GM12865 (cell line): ENCODE measurements around the gene HPSE2.
"Not testable (repeated sequence)": the region's sequence is repeated elsewhere in the genome, so short reads cannot be mapped to it uniquely, and the experiment has no call there.

Source experiments
- DNase-seq: peaks from one replicate; pipeline ENCODE4 v3.0.0; 2010; ENCODE audit warnings: low read depth
- H3K4me3 ChIP-seq: 2 replicates; pipeline ENCODE4 v1.5.1; 2011; ENCODE audit warnings: mild to moderate bottlenecking, low read depth, low read length, control low read depth
- TF ChIP-seq, protein P1 (sequence below): IDR thresholded peaks from 2 replicates; pipeline ENCODE4 v1.5.1; 2011; ENCODE audit warnings: low read length, control low read depth, low read depth, inconsistent platforms; ENCODE audit not compliant: insufficient read depth; ENCODE audit errors: missing control alignments

The HPSE2 gene

DNA sequence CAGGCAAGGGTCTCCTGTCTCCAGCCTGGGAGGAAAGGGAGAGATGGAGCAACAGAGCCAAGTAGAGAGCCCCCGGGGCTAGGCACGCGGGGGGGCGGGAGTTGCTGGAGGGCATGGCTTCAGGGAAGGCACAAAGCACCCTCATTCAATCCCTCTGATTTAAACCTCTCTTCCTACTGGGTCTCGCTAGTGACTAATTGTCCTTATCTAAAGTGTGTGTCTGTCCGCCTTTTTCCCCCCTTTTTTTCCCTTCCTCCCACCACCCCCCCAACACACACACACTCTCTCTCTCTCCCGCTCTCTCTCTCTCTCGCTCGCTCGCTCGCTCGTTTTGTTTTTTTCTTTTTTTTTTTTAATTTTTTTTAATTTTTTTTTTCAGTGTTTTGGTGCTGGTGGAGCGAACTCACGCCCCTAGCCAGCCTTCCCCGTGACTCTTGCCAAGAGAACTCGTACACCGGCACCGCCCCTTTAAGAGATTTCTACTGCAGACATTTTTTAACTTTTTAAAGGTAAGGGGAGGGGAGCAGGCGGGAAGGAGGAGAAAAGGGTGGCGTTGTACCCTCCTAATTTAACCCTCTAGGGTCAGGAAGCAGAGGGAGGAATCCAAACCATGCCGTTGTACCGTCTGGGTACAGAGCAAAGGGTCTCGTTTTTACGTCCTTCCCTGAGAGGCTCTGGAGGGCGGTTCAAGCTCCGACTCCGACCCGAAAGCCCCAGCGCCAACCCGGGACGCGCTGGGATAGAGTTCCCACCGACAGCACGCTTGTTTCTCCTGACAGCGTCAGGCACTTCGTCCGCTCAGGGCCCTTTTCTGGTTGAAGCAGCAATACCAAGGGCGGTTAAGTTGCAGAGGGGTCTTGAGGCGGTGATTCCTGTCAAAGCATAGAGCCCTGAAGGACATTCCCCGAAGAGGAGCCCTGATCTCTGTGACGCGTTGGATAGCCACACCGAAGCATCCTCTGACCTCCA is at the start of gene HPSE2:
Gene HPSE2, minus strand, starts transcription at position 195 of the 969 bp plus-strand sequence.
- no peak for DNase-seq
- TF ChIP-seq, protein P1, sequence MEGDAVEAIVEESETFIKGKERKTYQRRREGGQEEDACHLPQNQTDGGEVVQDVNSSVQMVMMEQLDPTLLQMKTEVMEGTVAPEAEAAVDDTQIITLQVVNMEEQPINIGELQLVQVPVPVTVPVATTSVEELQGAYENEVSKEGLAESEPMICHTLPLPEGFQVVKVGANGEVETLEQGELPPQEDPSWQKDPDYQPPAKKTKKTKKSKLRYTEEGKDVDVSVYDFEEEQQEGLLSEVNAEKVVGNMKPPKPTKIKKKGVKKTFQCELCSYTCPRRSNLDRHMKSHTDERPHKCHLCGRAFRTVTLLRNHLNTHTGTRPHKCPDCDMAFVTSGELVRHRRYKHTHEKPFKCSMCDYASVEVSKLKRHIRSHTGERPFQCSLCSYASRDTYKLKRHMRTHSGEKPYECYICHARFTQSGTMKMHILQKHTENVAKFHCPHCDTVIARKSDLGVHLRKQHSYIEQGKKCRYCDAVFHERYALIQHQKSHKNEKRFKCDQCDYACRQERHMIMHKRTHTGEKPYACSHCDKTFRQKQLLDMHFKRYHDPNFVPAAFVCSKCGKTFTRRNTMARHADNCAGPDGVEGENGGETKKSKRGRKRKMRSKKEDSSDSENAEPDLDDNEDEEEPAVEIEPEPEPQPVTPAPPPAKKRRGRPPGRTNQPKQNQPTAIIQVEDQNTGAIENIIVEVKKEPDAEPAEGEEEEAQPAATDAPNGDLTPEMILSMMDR = no peak
- H3K4me3 ChIP-seq = no peak within 1 kb of the TSS

DNA sequence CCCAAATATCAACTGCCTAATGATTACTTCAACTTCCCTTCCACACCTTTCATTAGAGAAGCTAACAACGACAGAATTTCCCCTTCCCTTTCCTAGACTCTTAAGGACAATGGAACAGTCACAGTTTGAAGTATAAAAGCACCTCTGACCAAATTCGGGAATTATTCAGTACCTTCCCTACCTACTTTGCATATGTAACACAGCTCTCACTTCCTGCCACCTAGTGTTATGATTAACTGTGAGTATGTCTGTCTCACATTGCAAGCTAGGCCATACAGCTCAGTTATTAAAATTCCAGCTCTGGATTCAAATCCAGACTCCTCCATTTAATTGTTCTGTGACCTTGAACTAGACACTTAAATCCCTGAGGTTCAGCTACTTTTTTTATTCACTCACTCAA is 44.8 kb upstream of the HPSE2 start:
- peak; percentile 20 for DNase-seq
- H3K4me3 ChIP-seq = no peak overlapping the region
- TF ChIP-seq, protein P1 = no peak

DNA sequence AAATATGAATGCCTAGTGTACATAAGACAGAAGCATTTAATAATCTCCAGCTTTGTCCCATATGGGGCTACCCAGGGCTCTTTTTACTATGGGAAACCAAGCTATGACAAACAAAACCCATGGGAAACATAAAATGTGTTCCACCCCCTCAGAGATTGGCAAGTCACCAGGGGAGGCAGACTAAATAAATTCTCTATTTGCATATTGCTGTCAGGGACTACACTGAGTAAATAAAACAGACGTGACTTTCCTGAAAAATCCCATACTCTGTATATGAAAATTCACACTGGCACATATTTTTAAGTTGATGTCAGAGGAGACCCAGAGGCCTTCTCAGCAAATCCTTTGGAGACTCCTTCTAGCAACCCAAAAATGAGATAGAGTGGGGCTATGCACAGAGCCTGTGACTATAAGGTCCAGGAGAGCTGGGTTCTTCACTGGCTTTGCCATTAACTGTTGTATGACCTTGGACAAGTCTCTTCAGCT is 44.0 kb upstream of the HPSE2 start:
- DNase-seq = no peak
- TF ChIP-seq, protein P1 = no peak
- H3K4me3 ChIP-seq = no peak overlapping the region

DNA sequence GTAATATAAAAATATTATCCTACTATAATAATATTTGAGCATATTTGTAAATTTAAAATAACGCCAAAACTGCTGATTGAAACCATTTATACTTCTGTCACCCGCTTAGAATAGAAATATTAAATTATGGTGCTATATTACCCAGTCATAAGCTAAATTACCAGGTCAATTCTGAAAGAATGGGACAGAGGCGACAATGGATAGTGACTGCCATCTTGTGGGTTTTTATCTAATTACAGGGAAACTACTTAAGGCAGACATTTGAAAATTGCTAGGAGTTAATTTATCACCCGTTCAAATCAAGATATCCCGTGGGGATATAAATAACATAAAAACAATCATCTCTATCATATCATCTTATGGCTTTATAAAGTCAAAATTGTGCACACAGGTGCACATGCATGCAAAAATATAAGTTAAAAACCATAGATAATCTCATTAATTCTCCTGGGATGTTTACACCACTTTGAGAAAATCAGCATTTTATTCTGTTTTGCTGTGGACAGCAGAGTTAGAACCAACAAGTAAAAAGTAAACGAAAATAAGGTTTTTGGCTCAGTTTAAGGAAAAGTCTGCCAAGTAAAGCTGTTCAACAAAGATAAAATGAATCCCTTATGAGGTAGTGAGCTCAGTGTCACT is 41.3 kb upstream of the HPSE2 start:
- H3K4me3 ChIP-seq = no peak overlapping the region
- TF ChIP-seq, protein P1 = peak; percentile 26
- DNase-seq = peak; percentile 28

DNA sequence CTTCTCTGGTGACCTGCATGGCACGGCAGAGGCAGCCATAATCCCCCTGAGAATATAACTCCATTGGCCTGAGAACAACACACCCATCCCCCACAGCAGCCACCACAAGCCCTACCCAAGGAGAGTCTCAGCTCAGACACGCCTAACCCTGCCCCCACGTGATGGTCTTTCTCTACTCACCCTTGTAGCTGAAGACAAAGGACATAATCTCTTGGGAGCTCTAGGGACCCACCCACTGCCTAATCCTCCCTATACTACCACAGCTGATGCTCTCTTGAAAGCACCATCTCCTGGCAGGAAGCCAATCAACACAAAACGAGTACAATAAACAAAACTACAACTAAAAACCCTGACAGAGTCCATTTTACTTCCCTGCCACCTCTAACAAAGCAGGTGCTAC is 30.7 kb upstream of the HPSE2 start:
- TF ChIP-seq, protein P1 = no peak
- peak; percentile 5 for DNase-seq
- H3K4me3 ChIP-seq = no peak overlapping the region

DNA sequence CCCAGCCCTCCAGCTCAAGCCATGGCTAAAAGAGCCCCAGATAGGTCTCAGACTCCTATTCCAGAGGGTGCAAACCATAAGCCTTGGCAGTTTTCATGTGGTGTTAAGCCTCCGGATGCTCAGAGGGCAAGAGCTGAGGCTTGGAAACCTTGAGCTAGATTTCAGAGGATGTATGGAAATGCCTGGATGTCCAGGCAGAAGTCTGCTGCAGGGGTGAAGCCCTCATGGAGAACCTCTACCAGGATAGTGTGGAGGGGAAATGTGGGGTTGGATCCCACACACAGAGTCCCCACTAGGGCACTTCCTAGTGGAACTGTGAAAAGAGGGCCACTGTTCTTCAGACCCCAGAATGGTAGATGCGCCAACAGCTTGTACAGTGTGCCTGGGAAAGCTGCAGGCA is 13.2 kb upstream of the HPSE2 start:
- no peak for DNase-seq
- TF ChIP-seq, protein P1 = no peak
- H3K4me3 ChIP-seq = no peak overlapping the region

DNA sequence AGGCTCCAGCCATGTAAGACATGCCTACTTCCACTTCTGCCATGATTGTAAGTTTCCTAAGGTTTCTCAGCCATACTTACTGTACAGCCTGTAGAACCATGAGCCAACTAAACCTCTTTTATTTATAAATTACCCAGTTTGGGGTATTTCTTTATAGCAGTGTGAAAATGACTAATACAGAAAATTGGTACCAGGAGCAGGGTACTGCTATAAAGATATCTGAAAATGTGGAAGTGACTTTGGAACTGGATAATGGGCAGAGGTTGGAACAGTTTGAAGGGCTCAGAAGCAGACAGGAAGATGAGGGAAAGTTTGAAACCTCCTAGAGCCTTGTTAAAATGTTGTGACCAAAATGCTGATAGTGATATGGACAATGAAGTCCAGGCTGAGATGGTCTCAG is 12.2 kb upstream of the HPSE2 start:
- H3K4me3 ChIP-seq, DNase-seq: not testable (repeated sequence)
